Measurements from ENCODE around the gene EFL1. TPM values are rescaled to one million over a fixed set of nuclear protein-coding genes. Genes with fewer than 3 reads are reported as not detected.
"Not testable (repeated sequence)": the region's sequence is repeated elsewhere in the genome, so short reads cannot be mapped to it uniquely, and the experiment has no call there.

Gene EFL1
- polyA plus RNA-seq, 3 donors: 18.6 to 23.9 (median 22.9) TPM

GRCh38 chr15:82204575-82204974, 58.0 kb downstream of the EFL1 start:
- DNase-seq: not testable (repeated sequence)

DNA sequence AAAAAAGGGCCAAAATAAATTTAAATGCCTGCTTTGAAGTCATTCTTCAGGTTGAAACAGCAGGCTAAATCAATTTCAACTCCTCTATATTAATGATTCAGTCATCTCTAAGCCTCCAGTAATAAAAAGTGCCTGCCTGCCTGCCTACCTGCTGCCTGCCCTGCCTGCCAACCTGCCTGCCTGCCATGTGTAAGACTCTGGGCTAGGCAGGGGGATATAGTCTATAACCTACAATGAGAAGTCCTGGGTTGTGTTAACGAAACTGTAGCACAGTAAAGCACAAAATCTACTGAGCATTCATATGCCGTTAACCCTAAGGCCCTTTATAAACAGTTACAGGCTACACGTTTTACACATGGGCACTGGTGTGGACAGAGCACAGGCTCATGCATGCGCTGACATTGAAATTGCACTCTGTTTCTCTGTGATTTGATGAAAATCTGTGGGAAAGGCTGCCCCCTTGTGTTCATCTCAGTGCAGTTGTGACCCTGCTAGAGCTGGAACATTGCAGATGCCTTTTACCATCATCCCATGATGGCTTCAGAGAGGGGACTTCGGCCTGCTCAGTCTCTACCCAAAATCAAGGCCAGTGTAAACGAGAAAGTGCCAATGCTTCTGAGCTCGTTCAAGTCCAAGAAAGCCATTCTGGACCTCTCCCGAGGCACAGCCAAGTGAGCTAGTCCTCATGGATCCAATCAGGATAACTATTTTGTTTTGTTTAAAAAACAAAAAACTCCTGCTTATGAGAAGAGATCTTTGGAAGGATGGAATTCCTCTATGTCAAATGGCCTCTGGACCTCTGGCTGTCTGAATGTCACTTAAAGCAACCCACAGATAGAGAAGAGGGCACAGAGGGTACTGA, 64.6 kb downstream of the EFL1 start:
- DNase-seq: peak; percentile 83

DNA sequence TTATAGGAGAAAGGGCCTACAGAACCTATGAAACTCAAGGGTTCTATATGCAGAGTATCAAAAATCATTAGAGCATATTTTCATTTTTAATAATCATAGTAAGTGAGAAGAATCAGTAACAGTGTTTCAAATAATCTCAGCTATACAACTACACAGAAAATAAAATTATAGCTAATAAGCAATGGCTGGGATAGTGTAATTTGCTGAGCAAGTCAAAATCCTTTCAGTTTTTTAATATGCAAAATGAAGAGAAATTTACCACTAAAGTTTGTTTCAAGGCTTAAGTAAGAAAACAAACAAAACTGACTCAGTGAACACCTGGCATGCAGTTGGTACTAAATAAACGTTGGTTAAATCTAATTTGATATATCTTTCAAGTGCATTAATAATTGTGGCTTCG, 66.2 kb downstream of the EFL1 start:
- no peak for DNase-seq

DNA sequence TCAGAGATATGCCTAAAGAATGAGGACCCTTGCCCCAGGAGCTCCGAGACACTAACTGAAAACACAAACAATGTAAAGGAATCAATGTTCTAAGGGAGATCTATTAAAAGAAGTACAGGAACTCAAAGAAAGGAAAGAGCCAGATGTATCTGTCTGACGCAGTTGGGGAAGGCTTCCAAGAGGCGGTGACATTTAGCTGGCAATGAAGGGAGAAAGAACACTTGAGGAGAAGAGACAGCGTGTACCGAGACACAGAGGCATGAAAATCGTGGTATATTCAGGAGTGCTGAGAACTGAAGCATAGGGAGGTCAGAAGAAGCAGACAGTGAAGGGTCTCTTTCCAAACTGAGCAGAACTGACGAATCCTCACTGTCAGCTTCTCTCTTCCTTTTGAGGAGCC, 66.7 kb downstream of the EFL1 start:
- not testable (repeated sequence) for DNase-seq

GRCh38 chr15:82194488-82194887, 68.0 kb downstream of the EFL1 start:
- DNase-seq: not testable (repeated sequence)

- not testable (repeated sequence) for DNase-seq
Measured at GRCh38 chr15:82193435-82193834, 69.1 kb downstream of the EFL1 start.

GRCh38 chr15:82192394-82192793, 70.1 kb downstream of the EFL1 start:
- not testable (repeated sequence) for DNase-seq

GRCh38 chr15:82186719-82187406, 75.7 kb downstream of the EFL1 start:
- DNase-seq: no peak

DNA sequence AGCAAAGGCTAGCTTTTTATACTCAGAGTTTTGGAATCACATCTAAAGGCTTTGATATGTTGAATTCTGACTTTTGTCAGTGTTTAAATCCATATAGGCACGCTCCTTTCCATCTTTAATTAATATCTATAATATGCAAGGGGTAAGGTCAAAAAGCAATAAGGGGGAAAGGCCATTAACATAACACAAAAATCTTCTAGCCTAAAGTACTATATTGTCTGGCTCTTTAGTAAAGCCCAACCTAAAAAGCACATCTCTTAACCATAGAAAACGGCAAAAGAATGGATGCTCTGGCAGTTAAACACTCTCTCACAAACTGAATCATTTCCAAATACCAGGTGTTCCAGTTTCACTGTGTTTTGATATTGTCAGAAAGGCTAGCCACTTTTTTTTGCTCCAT, 76.4 kb downstream of the EFL1 start:
- DNase-seq: no peak

DNA sequence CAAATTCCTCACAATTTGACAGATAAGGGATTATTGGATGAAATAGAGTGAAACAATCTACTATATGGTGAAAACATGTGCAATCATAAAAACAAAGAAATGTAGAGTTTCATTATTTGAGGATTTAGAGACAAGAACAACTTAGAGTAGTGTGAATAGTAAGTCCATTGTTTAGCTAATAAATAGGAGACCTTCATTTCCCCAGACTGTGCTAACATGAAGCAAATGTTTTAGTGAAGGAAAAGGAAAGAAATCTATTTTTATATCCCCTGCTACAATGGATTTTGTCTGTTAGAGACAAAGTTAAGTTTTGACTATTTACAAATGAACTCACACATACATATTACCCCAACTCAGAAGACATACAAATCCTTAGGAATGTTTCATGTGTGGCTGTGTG, 77.8 kb downstream of the EFL1 start:
- DNase-seq: no peak

DNA sequence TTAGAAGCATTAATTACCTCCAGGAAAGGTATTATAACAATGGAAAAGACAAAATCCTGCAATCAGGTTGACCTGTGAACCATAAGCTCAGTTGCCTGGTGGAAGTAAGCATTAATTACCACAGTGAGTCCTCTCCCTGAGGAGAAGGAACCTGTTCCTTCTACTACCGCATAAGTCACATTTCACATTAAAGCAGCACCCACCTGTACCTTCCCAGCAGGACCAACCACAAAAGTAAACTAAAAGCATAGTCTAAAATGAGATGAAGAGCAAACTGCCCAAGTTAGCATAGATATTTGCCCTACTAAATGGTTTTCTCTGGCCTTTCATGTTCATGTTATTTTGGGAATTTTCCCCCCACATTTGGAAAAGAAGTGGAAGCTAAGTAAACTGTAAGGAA, 78.2 kb downstream of the EFL1 start:
- DNase-seq: no peak

DNA sequence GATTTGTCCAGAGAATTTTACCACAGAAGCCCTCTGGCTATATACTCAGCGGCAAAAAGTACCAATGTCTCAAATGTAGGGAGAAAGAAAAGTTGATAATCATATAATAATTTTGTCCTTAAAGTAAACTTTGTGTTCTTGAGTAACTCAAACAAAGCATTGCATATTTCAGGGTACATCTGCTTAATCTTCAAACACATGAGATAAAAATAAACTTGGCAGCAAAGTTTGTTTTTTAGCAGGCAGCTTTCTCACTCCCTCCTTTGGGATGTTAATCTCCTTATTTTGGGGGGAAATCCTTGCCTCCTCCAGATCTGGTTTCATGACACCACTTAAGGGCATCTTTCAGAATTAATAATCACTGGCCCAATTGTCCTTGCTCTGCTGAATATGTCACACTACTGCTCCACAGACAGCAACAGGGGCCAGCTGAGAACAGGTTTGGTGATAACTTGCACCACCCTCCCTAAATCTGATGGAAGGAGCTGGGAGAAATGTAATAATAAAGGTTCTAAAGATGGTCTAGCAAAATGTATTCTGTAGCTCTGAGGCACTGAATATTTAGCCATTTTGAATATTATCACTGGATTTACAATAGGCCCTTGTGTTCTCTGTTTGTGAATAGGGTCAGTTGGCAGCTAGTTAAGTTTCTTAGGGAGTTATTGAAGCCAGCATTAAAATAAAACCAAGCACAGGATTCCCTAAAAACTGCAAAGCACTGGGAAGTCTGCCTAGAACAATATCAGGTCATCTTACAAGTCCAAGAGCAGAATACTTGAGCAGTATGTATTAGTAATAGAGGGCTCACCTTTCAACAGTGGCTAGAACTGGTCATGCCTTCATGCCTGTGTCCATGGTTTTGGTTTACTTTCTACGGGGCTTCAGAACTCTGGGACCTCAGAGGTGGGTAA, 79.2 kb downstream of the EFL1 start:
- no peak for DNase-seq

DNA sequence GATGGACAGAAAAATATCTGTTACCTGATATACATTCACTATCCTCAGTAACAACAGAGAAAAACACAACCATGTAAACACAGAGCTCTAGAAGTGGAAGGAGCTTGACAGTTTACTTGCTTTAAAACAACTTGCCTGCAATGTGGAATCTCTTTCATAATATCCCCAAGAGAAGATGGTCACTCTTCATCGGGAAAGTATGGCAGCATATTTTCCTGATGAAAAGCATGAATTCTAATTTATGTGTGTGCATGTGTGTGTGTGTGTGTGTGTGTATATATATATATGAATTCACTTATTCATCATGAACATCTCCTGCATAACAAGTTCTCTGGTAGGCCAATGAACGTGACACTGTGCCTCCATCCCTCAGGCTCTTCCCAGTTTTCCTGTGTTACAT, 81.2 kb downstream of the EFL1 start:
- DNase-seq: no peak

DNA sequence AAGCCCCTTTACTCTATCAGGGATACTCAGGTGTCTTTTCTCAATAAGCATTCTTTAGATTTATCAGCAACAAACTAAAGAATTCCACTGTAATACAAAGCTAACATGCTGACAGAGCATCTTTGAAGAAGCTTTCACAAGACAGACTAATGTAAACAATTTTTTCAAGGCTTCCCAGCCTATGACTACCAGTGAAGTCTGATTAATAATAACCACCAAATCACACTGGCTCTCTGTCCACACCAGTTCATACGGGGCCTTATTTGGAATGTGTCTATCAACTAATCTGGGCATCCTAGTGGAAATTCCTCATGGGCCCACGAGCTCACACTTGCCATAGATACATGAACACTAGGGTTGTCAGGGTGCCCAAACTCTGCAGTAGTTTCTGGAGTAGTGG, 84.5 kb downstream of the EFL1 start:
- no peak for DNase-seq

- no peak for DNase-seq
Measured at GRCh38 chr15:82177291-82178010, 85.1 kb downstream of the EFL1 start.

DNA sequence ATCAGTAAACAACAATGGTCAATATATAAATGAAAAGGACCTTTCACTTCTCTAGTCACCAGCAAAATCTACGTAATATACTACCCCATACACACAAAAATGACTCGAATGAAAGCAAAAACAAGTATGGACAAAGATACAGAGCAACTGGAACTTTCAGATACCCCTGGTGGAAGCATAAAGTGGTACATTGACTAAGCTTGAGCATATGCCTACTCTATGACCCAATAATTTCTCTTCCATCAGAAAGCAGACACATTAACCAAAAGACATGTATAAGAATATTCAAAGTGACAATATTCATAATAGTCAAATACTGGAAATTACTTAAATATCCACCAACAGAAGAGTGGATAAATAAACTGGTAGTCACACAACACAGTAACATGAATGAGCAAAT, 86.0 kb downstream of the EFL1 start:
- DNase-seq: no peak

DNA sequence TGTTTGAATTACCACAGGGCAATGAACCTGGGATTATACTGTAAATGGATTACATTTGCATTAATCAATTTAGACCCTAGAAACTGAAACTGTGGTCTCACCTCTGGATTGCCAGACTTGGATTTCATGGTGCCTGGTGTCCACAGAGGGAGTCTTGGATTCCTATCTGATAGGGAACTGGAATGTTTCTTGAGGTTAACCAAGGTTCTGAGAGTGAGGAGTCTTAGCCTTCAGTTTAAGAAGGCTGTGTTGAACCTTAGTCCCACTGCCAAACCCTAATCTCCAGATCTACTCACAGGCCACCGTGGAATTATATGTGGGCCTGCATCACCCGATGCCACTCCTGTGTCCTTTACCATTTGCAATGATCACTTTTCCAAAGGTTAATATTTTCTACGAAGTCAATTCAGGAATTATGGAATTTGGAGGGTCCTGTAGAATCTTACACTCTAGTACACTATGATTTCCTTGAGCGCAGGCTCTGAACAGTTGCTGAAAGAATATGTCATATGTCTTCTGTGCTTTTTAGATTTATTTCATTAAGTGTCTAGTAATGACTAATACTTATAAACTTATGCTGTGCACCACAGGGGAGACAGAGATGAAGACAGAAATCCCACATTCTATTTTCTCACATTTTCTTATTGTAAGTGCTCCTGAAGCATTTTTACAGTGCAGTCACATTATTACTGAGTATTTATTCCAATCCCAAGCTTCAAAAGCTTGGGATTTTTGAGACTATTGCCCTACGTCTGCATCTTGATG, 87.9 kb downstream of the EFL1 start:
- DNase-seq: no peak

DNA sequence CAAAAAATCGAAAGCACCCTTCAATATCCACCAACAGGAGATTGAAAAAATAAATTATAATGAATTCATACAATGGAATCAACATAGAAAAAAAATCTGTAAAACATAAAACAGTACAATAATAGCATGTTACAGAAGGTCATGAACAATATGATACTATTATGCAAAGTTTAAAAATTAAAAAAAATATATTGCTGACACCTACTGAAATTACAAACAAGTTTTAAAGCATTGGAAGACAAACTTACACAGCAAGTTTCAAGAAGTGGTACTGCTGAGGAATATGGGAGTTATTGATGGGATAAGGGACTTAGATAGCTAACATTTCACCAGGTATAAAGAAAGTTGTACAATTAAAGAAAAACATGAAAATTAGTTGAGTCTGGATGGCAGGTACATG, 89.4 kb downstream of the EFL1 start:
- no peak for DNase-seq

- DNase-seq: no peak
Measured at GRCh38 chr15:82172506-82172905, 90.0 kb downstream of the EFL1 start.

DNA sequence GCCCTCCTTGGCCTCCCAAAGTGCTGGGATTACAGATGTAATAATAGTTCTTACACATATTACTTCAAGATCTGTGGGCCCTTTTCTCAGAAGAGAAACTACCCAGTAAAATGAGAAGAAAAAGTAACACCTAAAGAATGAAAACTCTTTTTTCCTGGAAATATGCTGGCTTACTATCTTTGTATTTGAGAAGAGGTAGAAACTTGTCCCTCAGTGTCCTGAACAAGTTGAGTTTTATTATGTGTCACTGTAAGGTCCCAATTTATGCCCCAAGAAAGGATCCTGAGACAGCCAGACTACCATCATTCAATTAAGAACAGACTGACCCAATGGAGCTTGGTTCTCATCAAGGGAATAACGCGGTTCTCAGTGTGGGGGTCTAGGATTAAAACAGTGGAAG, 93.8 kb downstream of the EFL1 start:
- no peak for DNase-seq

DNA sequence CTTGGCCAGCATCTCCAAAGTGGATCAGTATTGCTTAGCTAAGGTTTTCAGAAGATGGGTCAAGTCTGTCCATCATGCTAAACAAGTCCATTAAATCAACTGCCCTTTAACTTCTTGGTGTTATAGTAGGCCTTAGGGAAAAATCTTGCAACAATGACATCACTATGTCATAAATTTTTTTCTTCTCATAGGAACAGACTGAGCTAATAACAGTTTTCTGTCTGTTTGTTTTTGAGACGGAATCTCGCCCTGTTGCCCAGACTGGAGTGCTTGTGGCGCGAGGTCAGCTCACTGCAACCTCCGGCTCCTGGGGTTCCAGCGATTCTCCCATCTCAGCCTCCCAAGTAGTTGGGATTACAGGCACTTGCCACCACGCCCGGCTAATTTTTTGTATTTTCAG, 94.2 kb downstream of the EFL1 start:
- no peak for DNase-seq
